Left renal pelvis (tissue), 4 donors: ENCODE data around the gene JMJD1C. TPM values are rescaled to one million over a fixed set of nuclear protein-coding genes. Genes with fewer than 3 reads are reported as not detected.

Experiments used
- DNase-seq, 4 donors: peaks; one replicate each; pipeline ENCODE4 v3.0.0-alpha.2; 2013; ENCODE audit warnings: low read depth in 4 of 4, low spot score in 3 of 4
- polyA plus RNA-seq, 4 donors: library from polyadenylated mRNA; unstranded; fragments of 120-200 nt; gene quantifications; one replicate each; pipeline ENCODE4 v1.2.1, GENCODE V29; 2013; ENCODE audit not compliant: insufficient read length in 4 of 4

JMJD1C gene
- polyA plus RNA-seq, 4 donors = 98.9 to 135 (median 107) TPM

GRCh38 chr10:63438506-63439498 is 27.0 kb downstream of the JMJD1C start:
- DNase-seq = no peak

- DNase-seq = no peak
These were observed 28.4 kb downstream of the JMJD1C start for GRCh38 chr10:63437116-63437949.

- DNase-seq = no peak
These were observed 29.6 kb downstream of the JMJD1C start for GRCh38 chr10:63436225-63436624.

- no peak for DNase-seq
These were observed 30.6 kb downstream of the JMJD1C start for GRCh38 chr10:63434866-63435854.

GRCh38 chr10:63431962-63432797 is 33.6 kb downstream of the JMJD1C start:
- no peak for DNase-seq

GRCh38 chr10:63430999-63431356 is 34.8 kb downstream of the JMJD1C start:
- no peak for DNase-seq

- no peak for DNase-seq
These were observed 35.4 kb downstream of the JMJD1C start for GRCh38 chr10:63430091-63430998.

GRCh38 chr10:63429281-63429680 is 36.5 kb downstream of the JMJD1C start:
- DNase-seq = no peak

GRCh38 chr10:63427013-63427412 is 38.8 kb downstream of the JMJD1C start:
- no peak for DNase-seq

GRCh38 chr10:63425512-63425911 is 40.3 kb downstream of the JMJD1C start:
- no peak for DNase-seq

- DNase-seq = no peak
These were observed 41.2 kb downstream of the JMJD1C start for GRCh38 chr10:63424576-63424975.

GRCh38 chr10:63423494-63423893 is 42.3 kb downstream of the JMJD1C start:
- no peak for DNase-seq

- no peak for DNase-seq
These were observed 44.2 kb downstream of the JMJD1C start for GRCh38 chr10:63421591-63421990.

GRCh38 chr10:63416376-63416775 is 49.4 kb downstream of the JMJD1C start:
- DNase-seq = no peak

- DNase-seq = no peak
These were observed 50.0 kb downstream of the JMJD1C start for GRCh38 chr10:63415640-63416244.

GRCh38 chr10:63414481-63415260 is 51.1 kb downstream of the JMJD1C start:
- DNase-seq = no peak

- DNase-seq = no peak
These were observed 52.3 kb downstream of the JMJD1C start for GRCh38 chr10:63413429-63413828.
